Neuronal stem cell (in vitro differentiated cells): ENCODE data around the gene SMCO1.
"Not testable (repeated sequence)": the region's sequence is repeated elsewhere in the genome, so short reads cannot be mapped to it uniquely, and the experiment has no call there.

Experiments
- DNase-seq: peaks from one replicate; pipeline ENCODE4 v3.0.0-alpha.2; 2013; ENCODE audit warnings: low spot score
- H2AFZ ChIP-seq: one replicate; pipeline ENCODE4 v1.6.1; 2013; ENCODE audit warnings: mild to moderate bottlenecking, low read length, inconsistent platforms
- H2AK5ac ChIP-seq: 2 replicates; pipeline ENCODE4 v1.6.1; 2013; ENCODE audit warnings: low read depth, mild to moderate bottlenecking, inconsistent platforms, low read length, moderate library complexity, mixed read lengths
- H2BK120ac ChIP-seq: 2 replicates; pipeline ENCODE4 v1.6.1; 2013; ENCODE audit warnings: low read depth, mild to moderate bottlenecking, inconsistent platforms, low read length, moderate library complexity, mixed read lengths
- H2BK12ac ChIP-seq: one replicate; pipeline ENCODE4 v1.6.1; 2013; ENCODE audit warnings: low read length, inconsistent platforms
- H2BK15ac ChIP-seq: 2 replicates; pipeline ENCODE4 v1.6.1; 2013; ENCODE audit warnings: mild to moderate bottlenecking, low read length, inconsistent platforms, mixed read lengths
- H2BK5ac ChIP-seq: one replicate; pipeline ENCODE4 v1.6.1; 2013; ENCODE audit warnings: inconsistent platforms, mild to moderate bottlenecking, low read length, moderate library complexity
- H3K14ac ChIP-seq: one replicate; pipeline ENCODE4 v1.6.1; 2013; ENCODE audit warnings: low read length, inconsistent platforms
- H3K18ac ChIP-seq: 2 replicates; pipeline ENCODE4 v1.6.1; 2013; ENCODE audit warnings: low read length, inconsistent platforms
- H3K23ac ChIP-seq: 2 replicates; pipeline ENCODE4 v1.6.1; 2013; ENCODE audit warnings: low read depth, mild to moderate bottlenecking, mixed read lengths, low read length, inconsistent platforms; ENCODE audit not compliant: poor library complexity
- H3K27ac ChIP-seq: replicated peaks from 3 replicates; pipeline ENCODE4 v1.5.1; 2013; ENCODE audit warnings: low read length, inconsistent platforms
- H3K27me3 ChIP-seq, 3 experiments: 2 replicates each; pipeline ENCODE4 v1.6.1; 2013; ENCODE audit warnings: low read length in 3 of 3, mild to moderate bottlenecking in 2 of 3, inconsistent platforms in 1 of 3, low read depth in 1 of 3, mixed read lengths in 1 of 3, moderate library complexity in 1 of 3; ENCODE audit not compliant: control insufficient read depth in 3 of 3, insufficient read depth in 3 of 3
- H3K36me3 ChIP-seq, 2 donors: replicated peaks in 1 of 2; 2 replicates each; pipeline ENCODE4 v1.6.1; 2013; ENCODE audit warnings: low read length in 2 of 2; ENCODE audit not compliant: control insufficient read depth in 2 of 2, insufficient read depth in 2 of 2
- H3K4ac ChIP-seq: 2 replicates; pipeline ENCODE4 v1.6.1; 2013; ENCODE audit warnings: inconsistent platforms, mild to moderate bottlenecking, low read length, moderate library complexity
- H3K4me1 ChIP-seq, 2 donors: 1 replicate in 1 of 2; 2 replicates in 1 of 2; pipeline ENCODE4 v1.6.1; 2013; ENCODE audit warnings: low read length in 2 of 2, low read depth in 1 of 2; ENCODE audit not compliant: control insufficient read depth in 2 of 2, insufficient read depth in 1 of 2
- H3K4me2 ChIP-seq: one replicate; pipeline ENCODE4 v1.6.1; 2013; ENCODE audit warnings: mild to moderate bottlenecking, low read length, inconsistent platforms; ENCODE audit not compliant: insufficient read depth, poor library complexity, severe bottlenecking
- H3K4me3 ChIP-seq, 2 donors: 2 replicates each; pipeline ENCODE4 v1.5.1; 2013; ENCODE audit warnings: low read length in 2 of 2, mild to moderate bottlenecking in 2 of 2, inconsistent platforms in 1 of 2, moderate library complexity in 1 of 2
- H3K79me1 ChIP-seq: one replicate; pipeline ENCODE4 v1.6.1; 2013; ENCODE audit warnings: low read depth, mild to moderate bottlenecking, inconsistent platforms, low read length, moderate library complexity
- H3K9ac ChIP-seq: one replicate; pipeline ENCODE4 v1.6.1; 2013; ENCODE audit warnings: mild to moderate bottlenecking, low read depth, low read length, inconsistent platforms; ENCODE audit not compliant: poor library complexity
- H3K9me3 ChIP-seq, 2 donors: replicated peaks in 1 of 2; 2 replicates each; pipeline versions ENCODE3 to v1.6.1; 2013; ENCODE audit warnings: low read length in 2 of 2, mild to moderate bottlenecking in 2 of 2, inconsistent platforms in 1 of 2, low read depth in 1 of 2, mixed read lengths in 1 of 2, moderate library complexity in 1 of 2; ENCODE audit not compliant: control insufficient read depth in 2 of 2, insufficient read depth in 1 of 2
- H4K8ac ChIP-seq: one replicate; pipeline ENCODE4 v1.6.1; 2013; ENCODE audit warnings: low read depth, mild to moderate bottlenecking, inconsistent platforms, low read length, moderate library complexity
- H4K91ac ChIP-seq: one replicate; pipeline ENCODE4 v1.6.1; 2013; ENCODE audit warnings: low read length, low read depth, mild to moderate bottlenecking, inconsistent platforms; ENCODE audit not compliant: poor library complexity
- WGBS, 2 donors: extraction: QIAGEN DNeasy Blood & Tissue Kit; methylation state at CpG; one replicate each; pipeline ENCODE4 v1.1.7; 2013; ENCODE audit warnings: missing lambda C conversion rate in 2 of 2, mixed read lengths in 1 of 2; ENCODE audit not compliant: insufficient read length in 2 of 2, insufficient replicate concordance in 1 of 2; ENCODE audit errors: extremely low coverage in 2 of 2; 5-methylcytosine and 5-hydroxymethylcytosine counted together

The SMCO1 gene

DNA sequence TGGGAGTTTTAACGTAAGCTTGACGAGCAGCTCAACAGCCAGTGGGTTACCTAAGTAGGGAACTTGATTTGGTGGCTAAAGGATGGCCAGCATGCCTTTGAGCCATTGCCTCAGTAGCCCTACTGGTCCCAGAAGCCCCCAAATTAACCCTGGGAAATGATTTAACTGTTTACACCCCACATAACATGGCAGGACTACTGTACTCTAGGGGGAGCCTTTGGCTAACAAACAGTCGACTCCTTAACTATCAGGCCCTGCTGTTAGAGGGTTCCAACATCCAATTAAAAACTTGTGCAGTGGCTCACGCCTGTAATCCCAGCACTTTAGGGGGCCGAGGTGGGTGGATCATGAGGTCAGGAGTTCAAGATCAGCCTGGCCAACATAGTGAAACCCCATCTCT is 9.4 kb upstream of the SMCO1 start:
- no peak overlapping the region for H2BK15ac ChIP-seq
- H2AK5ac ChIP-seq = no peak overlapping the region
- no peak overlapping the region for H3K4me3 ChIP-seq
- no peak overlapping the region for H3K18ac ChIP-seq
- no peak overlapping the region for H2BK12ac ChIP-seq
- no peak overlapping the region for H4K91ac ChIP-seq
- no peaks in the 10 kb centered on the region for H3K36me3 ChIP-seq
- no peak overlapping the region for H3K9ac ChIP-seq
- H4K8ac ChIP-seq = no peak overlapping the region
- H3K27ac ChIP-seq = no peak overlapping the region
- no peaks in the 10 kb centered on the region for H3K27me3 ChIP-seq
- peaks cover 11 to 22% of the 10 kb centered on the region in 2 donors for H3K9me3 ChIP-seq
- no peak for DNase-seq
- H2AFZ ChIP-seq = no peak overlapping the region
- H2BK5ac ChIP-seq = no peak overlapping the region
- peaks cover 0 to 5% of the 10 kb centered on the region in 2 donors for H3K4me1 ChIP-seq
- no peak overlapping the region for H3K23ac ChIP-seq
- H2BK120ac ChIP-seq = no peak overlapping the region
- WGBS, 2 donors = no CpG with 5 or more reads among the region's 5 CpGs
- no peak overlapping the region for H3K4ac ChIP-seq
- no peak overlapping the region for H3K4me2 ChIP-seq
- H3K79me1 ChIP-seq = no peaks in the 10 kb centered on the region
- no peak overlapping the region for H3K14ac ChIP-seq

DNA sequence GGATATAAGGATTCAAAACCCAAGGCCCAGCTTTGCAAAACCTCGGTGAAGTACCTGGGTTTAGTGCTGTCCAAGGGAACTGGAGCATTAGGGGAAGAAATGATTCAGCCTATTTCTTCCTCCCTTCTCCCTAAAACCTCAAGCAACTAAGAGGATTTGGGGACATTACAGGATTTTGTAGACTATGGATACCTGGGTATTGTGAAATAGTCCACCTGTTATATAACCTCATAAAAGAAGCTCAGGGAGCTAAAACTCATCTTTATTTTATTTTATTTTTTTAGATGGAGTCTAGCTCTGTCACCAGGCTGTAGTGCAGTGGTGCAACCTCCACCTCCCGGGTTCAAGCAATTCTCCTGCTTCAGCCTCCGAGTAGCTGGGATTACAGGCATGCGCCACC is 8.7 kb upstream of the SMCO1 start:
- no peak overlapping the region for H3K9ac ChIP-seq
- DNase-seq = no peak
- no peak overlapping the region for H4K91ac ChIP-seq
- no peaks in the 10 kb centered on the region for H3K27me3 ChIP-seq
- H3K18ac ChIP-seq = no peak overlapping the region
- H3K4me2 ChIP-seq = no peak overlapping the region
- H2BK15ac ChIP-seq = no peak overlapping the region
- H3K14ac ChIP-seq = no peak overlapping the region
- no peak overlapping the region for H2AFZ ChIP-seq
- no peaks in the 10 kb centered on the region for H3K79me1 ChIP-seq
- H2BK12ac ChIP-seq = no peak overlapping the region
- no peak overlapping the region for H3K27ac ChIP-seq
- WGBS, 2 donors = no CpG with 5 or more reads among the region's 4 CpGs
- no peak overlapping the region for H2BK5ac ChIP-seq
- H2BK120ac ChIP-seq = no peak overlapping the region
- peaks cover 16 to 27% of the 10 kb centered on the region in 2 donors for H3K9me3 ChIP-seq
- no peak overlapping the region for H3K4me3 ChIP-seq
- no peaks in the 10 kb centered on the region for H3K36me3 ChIP-seq
- H3K4me1 ChIP-seq = peaks cover 0 to 2% of the 10 kb centered on the region in 2 donors
- no peak overlapping the region for H3K23ac ChIP-seq
- no peak overlapping the region for H3K4ac ChIP-seq
- no peak overlapping the region for H2AK5ac ChIP-seq
- no peak overlapping the region for H4K8ac ChIP-seq

DNA sequence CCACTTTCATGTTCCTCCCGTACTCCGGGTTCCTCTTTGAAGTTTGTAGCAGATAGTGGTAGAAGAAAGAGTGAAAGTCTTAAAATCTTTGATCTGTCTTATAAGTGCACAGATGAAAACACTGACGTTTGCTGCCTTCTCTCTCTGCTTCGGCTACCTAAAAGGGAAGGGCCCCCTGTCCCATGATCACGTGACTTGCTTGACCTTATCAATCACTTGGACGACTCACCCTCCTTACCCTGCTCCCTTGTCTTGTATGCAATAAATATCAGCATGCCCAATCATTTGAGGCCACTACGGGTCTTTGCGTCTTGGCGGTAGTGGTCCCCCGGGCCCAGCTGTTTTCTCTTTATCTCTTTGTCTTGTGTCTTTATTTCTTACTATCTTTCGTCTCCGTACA is 6.1 kb upstream of the SMCO1 start:
- H3K14ac ChIP-seq, H2BK5ac ChIP-seq, H4K91ac ChIP-seq, H3K27me3 ChIP-seq, H3K27ac ChIP-seq, H4K8ac ChIP-seq, H2BK12ac ChIP-seq, H2AK5ac ChIP-seq, H2BK15ac ChIP-seq, H3K4me1 ChIP-seq, H3K36me3 ChIP-seq, H3K18ac ChIP-seq, H3K4ac ChIP-seq, DNase-seq, H3K79me1 ChIP-seq, H2AFZ ChIP-seq, H3K23ac ChIP-seq, H3K4me3 ChIP-seq, H3K4me2 ChIP-seq, H3K9ac ChIP-seq, H2BK120ac ChIP-seq: not testable (repeated sequence)
- no CpG with 5 or more reads among the region's 12 CpGs for WGBS, 2 donors
- peaks cover 22 to 38% of the 10 kb centered on the region in 2 donors for H3K9me3 ChIP-seq

DNA sequence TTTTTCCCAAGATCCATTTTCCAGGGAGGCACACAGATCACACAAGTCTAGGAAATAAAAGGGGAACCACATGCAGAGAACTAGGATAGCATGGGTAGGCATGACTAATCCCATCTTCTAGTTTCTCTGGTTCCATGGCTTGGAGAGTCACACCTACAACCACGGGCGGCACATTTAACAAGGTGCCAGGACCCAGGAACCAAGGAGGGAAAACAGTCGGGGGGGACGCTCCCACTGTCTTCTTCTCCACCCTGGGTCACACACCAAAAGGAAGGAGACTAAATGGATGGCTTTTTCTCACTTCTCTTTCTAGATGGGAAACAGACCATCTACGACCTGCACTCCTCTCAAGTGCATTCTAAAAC is 4.6 kb upstream of the SMCO1 start:
- H3K4me1 ChIP-seq = no peaks in the 10 kb centered on the region
- H3K23ac ChIP-seq = no peak overlapping the region
- DNase-seq = no peak
- H2AFZ ChIP-seq = no peak overlapping the region
- no peaks in the 10 kb centered on the region for H3K27me3 ChIP-seq
- no peak overlapping the region for H3K14ac ChIP-seq
- no CpG with 5 or more reads among the region's 5 CpGs for WGBS, 2 donors
- no peak overlapping the region for H2BK12ac ChIP-seq
- H3K27ac ChIP-seq = no peak overlapping the region
- H3K9ac ChIP-seq = no peak overlapping the region
- no peak overlapping the region for H3K4me2 ChIP-seq
- H2BK120ac ChIP-seq = no peak overlapping the region
- no peak overlapping the region for H4K8ac ChIP-seq
- H4K91ac ChIP-seq = no peak overlapping the region
- no peak overlapping the region for H3K4me3 ChIP-seq
- H3K79me1 ChIP-seq = no peaks in the 10 kb centered on the region
- H3K4ac ChIP-seq = no peak overlapping the region
- H3K36me3 ChIP-seq = no peaks in the 10 kb centered on the region
- H2BK15ac ChIP-seq = no peak overlapping the region
- no peak overlapping the region for H2AK5ac ChIP-seq
- no peak overlapping the region for H2BK5ac ChIP-seq
- H3K9me3 ChIP-seq = peaks cover 22 to 40% of the 10 kb centered on the region in 2 donors
- H3K18ac ChIP-seq = no peak overlapping the region
